ENCODE measurements around the gene EI24. TPM values are rescaled to one million over a fixed set of nuclear protein-coding genes. Genes with fewer than 3 reads are reported as not detected.
A peak's percentile ranks its signal among the peaks of the same experiment; 100 is the strongest.

The EI24 gene
- total RNA-seq (100 to 1,000 TPM in 1 of 4 donors, 10 to 100 TPM in 3; 74.5 to 109 (median 86.6) TPM), polyA plus RNA-seq (10 to 100 TPM; 46.2 to 77.8 (median 65.5) TPM)

GRCh38 chr11:125568970-125569914 is at the start of gene EI24:
TSS of gene EI24 (plus strand) at chr11:125569477. CDS start at chr11:125572528, 3,051 bp downstream.
- Histone ChIP-seq H3K4me3 (peak within 1 kb of the TSS; percentile 74 to 97 (median 88)), H3K27ac (peak within 1 kb of the TSS; percentile 86 to 94 (median 86)), H3K9me3 (no peaks in the 10 kb centered on the region), H3K4me1 (peaks cover 0 to 20% (median 11%) of the 10 kb centered on the region in 4 donors), H3K27me3 (no peaks in the 10 kb centered on the region), H3K36me3 (peaks cover 5 to 21% (median 6%) of the 10 kb centered on the region in 4 donors)
- 0 to 1% methylated on average over 83 of the region's 83 CpGs for WGBS, 2 donors
- peak; percentile 94 for DNase-seq
- peak; percentile 67 to 80 (median 71) for TF ChIP-seq CTCF (IDR thresholded peaks at IDR 0.05)
- TF ChIP-seq POLR2A (IDR thresholded peaks at IDR 0.05) = no peak
- peak in 3 of 4 donors; percentile 24 to 56 (median 42) for TF ChIP-seq POLR2AphosphoS5 (IDR thresholded peaks at IDR 0.05)
- no peak for TF ChIP-seq EP300 (IDR thresholded peaks at IDR 0.05)
- intact Hi-C loops (cut with DNase I) = loop anchor here (1.0 to 10.0 kb wide), 2 partner anchors 73 to 306 kb away; partner anchors contain the start of gene FEZ1

- H3K36me3 ChIP-seq = no peaks in the 10 kb centered on the region
- H3K27me3 ChIP-seq = no peaks in the 10 kb centered on the region
- no peak overlapping the region for H3K4me3 ChIP-seq
- no peak for TF ChIP-seq POLR2AphosphoS5 (IDR thresholded peaks at IDR 0.05)
- TF ChIP-seq POLR2A (IDR thresholded peaks at IDR 0.05) = no peak
- no peak for TF ChIP-seq CTCF (IDR thresholded peaks at IDR 0.05)
- TF ChIP-seq EP300 (IDR thresholded peaks at IDR 0.05) = no peak
- intact Hi-C loops (cut with DNase I) = no loop called here
- no peak overlapping the region for H3K27ac ChIP-seq
- H3K9me3 ChIP-seq = no peaks in the 10 kb centered on the region
- DNase-seq = no peak
- H3K4me1 ChIP-seq = no peaks in the 10 kb centered on the region
- WGBS, 2 donors = 86 to 96% methylated on average over 2 of the region's 2 CpGs
Observed at GRCh38 chr11:125519860-125520834, 49.1 kb upstream of the EI24 start.

GRCh38 chr11:125525303-125525702 is 44.0 kb upstream of the EI24 start:
- Histone ChIP-seq H3K27ac (no peak overlapping the region), H3K27me3 (no peaks in the 10 kb centered on the region), H3K4me3 (no peak overlapping the region), H3K36me3 (no peaks in the 10 kb centered on the region), H3K9me3 (no peaks in the 10 kb centered on the region), H3K4me1 (no peaks in the 10 kb centered on the region)
- TF ChIP-seq POLR2A (IDR thresholded peaks at IDR 0.05) (no peak), POLR2AphosphoS5 (IDR thresholded peaks at IDR 0.05) (no peak), CTCF (IDR thresholded peaks at IDR 0.05) (no peak), EP300 (IDR thresholded peaks at IDR 0.05) (no peak)
- DNase-seq = no peak
- 62 to 71% methylated on average over 5 of the region's 5 CpGs for WGBS, 2 donors
- intact Hi-C loops (cut with DNase I) = no loop called here

GRCh38 chr11:125532668-125533067 is 36.6 kb upstream of the EI24 start:
- Histone ChIP-seq H3K9me3 (no peaks in the 10 kb centered on the region), H3K4me1 (no peaks in the 10 kb centered on the region), H3K27me3 (no peaks in the 10 kb centered on the region), H3K27ac (no peak overlapping the region), H3K4me3 (no peak overlapping the region), H3K36me3 (no peaks in the 10 kb centered on the region)
- DNase-seq = no peak
- no peak for TF ChIP-seq CTCF (IDR thresholded peaks at IDR 0.05)
- no peak for TF ChIP-seq POLR2A (IDR thresholded peaks at IDR 0.05)
- TF ChIP-seq EP300 (IDR thresholded peaks at IDR 0.05) = no peak
- TF ChIP-seq POLR2AphosphoS5 (IDR thresholded peaks at IDR 0.05) = no peak
- WGBS, 2 donors = 68 to 77% methylated on average over 3 of the region's 3 CpGs
- intact Hi-C loops (cut with DNase I) = no loop called here
